Measurements from ENCODE around the gene TTLL11. TPM values are rescaled to one million over a fixed set of nuclear protein-coding genes. Genes with fewer than 3 reads are reported as not detected.

The TTLL11 gene
- total RNA-seq, 2 experiments from 2014 or later, result 3.3 to 6.9 TPM

- Histone ChIP-seq H3K9me3 (ENCODE audit: low read length) (no peaks in the 10 kb centered on the region), H4K20me1 (ENCODE audit: insufficient read depth, low read length) (no peaks in the 10 kb centered on the region), H3K4me3 (ENCODE audit: low read depth, low read length, poor library complexity, severe bottlenecking) (no peak overlapping the region), H3K79me2 (ENCODE audit: insufficient read depth, low read depth, low read length) (no peaks in the 10 kb centered on the region), H2AFZ (ENCODE audit: low read length) (no peak overlapping the region), H3K4me1 (ENCODE audit: insufficient read depth, low read length, poor library complexity, severe bottlenecking) (peaks cover 18% of the 10 kb centered on the region), H3K9me2 (ENCODE audit: insufficient read depth, low read length) (no peaks in the 10 kb centered on the region), H3K36me3 (ENCODE audit: insufficient read depth, low read length) (no peaks in the 10 kb centered on the region), H3K27ac (ENCODE audit: low read depth, low read length, poor library complexity, severe bottlenecking) (no peak overlapping the region), H3K4me2 (ENCODE audit: low read length) (no peak overlapping the region)
- ChIA-PET CTCF (ENCODE audit: unreplicated experiment) (interaction anchor here (0.6 kb wide), 1 partner anchor 36 kb away, joined by 3 read pairs; no protein-coding TSS in a partner anchor), POLR2A (interaction anchor here (0.5 kb wide), 1 partner anchor 23 kb away, joined by 3 read pairs; no protein-coding TSS in a partner anchor)
- BruUV-seq (replicated peaks), result no TSS peak
- no peak for TF ChIP-seq EZH2phosphoT487 (IDR thresholded peaks at IDR 0.05; ENCODE audit: borderline replicate concordance, low read depth, low read length)
- TF ChIP-seq, protein P1, sequence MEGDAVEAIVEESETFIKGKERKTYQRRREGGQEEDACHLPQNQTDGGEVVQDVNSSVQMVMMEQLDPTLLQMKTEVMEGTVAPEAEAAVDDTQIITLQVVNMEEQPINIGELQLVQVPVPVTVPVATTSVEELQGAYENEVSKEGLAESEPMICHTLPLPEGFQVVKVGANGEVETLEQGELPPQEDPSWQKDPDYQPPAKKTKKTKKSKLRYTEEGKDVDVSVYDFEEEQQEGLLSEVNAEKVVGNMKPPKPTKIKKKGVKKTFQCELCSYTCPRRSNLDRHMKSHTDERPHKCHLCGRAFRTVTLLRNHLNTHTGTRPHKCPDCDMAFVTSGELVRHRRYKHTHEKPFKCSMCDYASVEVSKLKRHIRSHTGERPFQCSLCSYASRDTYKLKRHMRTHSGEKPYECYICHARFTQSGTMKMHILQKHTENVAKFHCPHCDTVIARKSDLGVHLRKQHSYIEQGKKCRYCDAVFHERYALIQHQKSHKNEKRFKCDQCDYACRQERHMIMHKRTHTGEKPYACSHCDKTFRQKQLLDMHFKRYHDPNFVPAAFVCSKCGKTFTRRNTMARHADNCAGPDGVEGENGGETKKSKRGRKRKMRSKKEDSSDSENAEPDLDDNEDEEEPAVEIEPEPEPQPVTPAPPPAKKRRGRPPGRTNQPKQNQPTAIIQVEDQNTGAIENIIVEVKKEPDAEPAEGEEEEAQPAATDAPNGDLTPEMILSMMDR (conservative IDR thresholded peaks at IDR 0.05; ENCODE audit: low read length), result no peak
- DNase-seq (ENCODE audit: low spot score), result no peak
- intact Hi-C loops (cut with micrococcal nuclease; ENCODE audit: unreplicated experiment), result no loop called here
Observed at GRCh38 chr9:121781145-121781548, 312.0 kb downstream of the TTLL11 start.

DNA sequence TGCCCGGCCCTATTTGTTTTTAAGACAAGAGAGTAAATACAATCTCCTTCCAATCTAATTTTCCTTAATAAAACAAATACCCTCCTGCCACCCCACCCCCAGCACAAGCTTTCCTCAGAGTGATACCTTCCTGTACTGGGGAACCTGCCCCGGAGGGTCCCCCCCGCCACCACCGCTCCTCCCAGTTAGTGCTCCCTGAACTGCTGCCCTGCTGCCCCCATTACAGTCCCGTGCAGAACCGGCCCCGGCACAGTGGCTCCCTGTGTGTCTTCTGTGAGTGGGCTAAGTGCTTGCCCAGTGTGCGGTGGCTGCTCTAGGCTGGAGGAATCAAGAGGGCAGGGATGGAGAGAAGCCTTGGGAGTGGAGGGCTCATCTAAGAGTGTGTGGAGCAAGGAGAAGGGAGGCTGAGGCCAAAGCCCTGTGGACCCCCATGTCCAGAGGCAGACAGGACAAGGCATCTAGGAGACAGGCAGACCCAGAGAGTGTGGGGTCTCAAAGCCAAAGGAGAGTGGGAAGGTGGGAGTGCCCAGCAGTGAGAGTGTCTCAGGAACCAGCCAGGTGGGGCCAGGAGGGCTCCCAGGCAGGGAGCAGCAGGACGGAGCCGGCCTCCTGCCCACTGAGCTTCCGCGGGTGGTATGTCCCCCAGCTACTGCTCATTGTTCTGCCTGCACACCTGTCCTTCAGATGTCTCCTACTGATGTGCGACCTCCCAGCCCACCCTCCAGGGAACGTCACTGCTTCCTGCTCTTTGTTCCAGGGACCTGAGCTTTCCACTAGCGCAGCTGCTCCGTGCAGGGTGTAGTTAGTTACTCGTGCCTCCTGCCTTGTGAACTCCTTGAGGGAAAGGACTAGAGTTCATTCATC lies 312.7 kb downstream of the TTLL11 start:
- BruUV-seq (replicated peaks), result no TSS peak
- Histone ChIP-seq H3K4me3 (ENCODE audit: low read depth, low read length, poor library complexity, severe bottlenecking) (no peak overlapping the region), H3K9me2 (ENCODE audit: insufficient read depth, low read length) (no peaks in the 10 kb centered on the region), H3K4me2 (ENCODE audit: low read length) (no peak overlapping the region), H3K79me2 (ENCODE audit: insufficient read depth, low read depth, low read length) (no peaks in the 10 kb centered on the region), H3K27ac (ENCODE audit: low read depth, low read length, poor library complexity, severe bottlenecking) (no peak overlapping the region), H4K20me1 (ENCODE audit: insufficient read depth, low read length) (no peaks in the 10 kb centered on the region), H2AFZ (ENCODE audit: low read length) (no peak overlapping the region), H3K9me3 (ENCODE audit: low read length) (no peaks in the 10 kb centered on the region), H3K36me3 (ENCODE audit: insufficient read depth, low read length) (no peaks in the 10 kb centered on the region), H3K4me1 (ENCODE audit: insufficient read depth, low read length, poor library complexity, severe bottlenecking) (peaks cover 18% of the 10 kb centered on the region)
- intact Hi-C loops (cut with micrococcal nuclease; ENCODE audit: unreplicated experiment), result no loop called here
- CTCF ChIA-PET (ENCODE audit: unreplicated experiment), result interaction anchor here (0.6 kb wide), 1 partner anchor 35 kb away, joined by 3 read pairs; no protein-coding TSS in a partner anchor
- TF ChIP-seq, protein P1 (conservative IDR thresholded peaks at IDR 0.05; ENCODE audit: low read length), result no peak
- TF ChIP-seq EZH2phosphoT487 (IDR thresholded peaks at IDR 0.05; ENCODE audit: borderline replicate concordance, low read depth, low read length), result no peak
- DNase-seq (ENCODE audit: low spot score), result no peak
- POLR2A ChIA-PET, result interaction anchor here (0.5 kb wide), 1 partner anchor 24 kb away, joined by 3 read pairs; no protein-coding TSS in a partner anchor
